Mucosa of descending colon (tissue), 3 donors: ENCODE results near the gene SHISA2. TPM values are rescaled to one million over a fixed set of nuclear protein-coding genes. Genes with fewer than 3 reads are reported as not detected.

Source experiments
- ATAC-seq: fragments of 200-7000 bp; cut with Tn5 transposase; one replicate; pipeline ENCODE4 v1.9.1; 2020; ENCODE audit warnings: mild to moderate bottlenecking, moderate library complexity
- DNase-seq, 3 donors: peaks; one replicate each; pipeline ENCODE4 v3.0.0-alpha.2; 2020
- H3K36me3 ChIP-seq: fragments of 200-600 bp; one replicate; pipeline ENCODE4 v1.8.0; 2021; ENCODE audit warnings: low read depth, mild to moderate bottlenecking
- H3K4me1 ChIP-seq: fragments of 200-600 bp; one replicate; pipeline ENCODE4 v1.8.0; 2021; ENCODE audit warnings: low read depth, mild to moderate bottlenecking
- H3K4me3 ChIP-seq: fragments of 200-600 bp; one replicate; pipeline ENCODE4 v1.8.0; 2021; ENCODE audit warnings: mild to moderate bottlenecking
- H3K9me3 ChIP-seq: fragments of 200-600 bp; one replicate; pipeline ENCODE4 v1.8.0; 2021; ENCODE audit warnings: mild to moderate bottlenecking
- intact Hi-C, 2 donors: fragments of 100-400 bp; cut with DNase I in 1 of 2; cut with micrococcal nuclease in 1 of 2; formaldehyde crosslinking; loops; one replicate each; pipeline versions ENCODE4 v1.11.0 to v1.11.1; 2022; cut with DNase I, micrococcal nuclease
- total RNA-seq, 3 donors: library from RNA; stranded (reverse); fragmentation: NEBNext Ultra II Directional in 2 of 3; extraction: Animal tissue kit (Norgen Biotek cat#: 25700) in 2 of 3; gene quantifications; one replicate each; pipeline versions ENCODE4 v1.2.1 to v1.2.4, GENCODE V29; 2021 to 2023
- TF ChIP-seq, protein P1 (sequence below): fragments of 200-600 bp; IDR thresholded peaks from one replicate; pipeline ENCODE4 v1.8.0; 2022; ENCODE audit warnings: antibody characterized with exemption, mild to moderate bottlenecking
- donor health status: DM: no; HTN: no; CAD: no; lungs with moderate emphysema.
- donor health status: DM: no; HTN: no; CAD: no.
- donor health status: DM: no; HTN: yes; CAD: no.

Gene SHISA2
- total RNA-seq, 3 donors from 2014 or later = 0.26 to 0.43 (median 0.32) TPM

DNA sequence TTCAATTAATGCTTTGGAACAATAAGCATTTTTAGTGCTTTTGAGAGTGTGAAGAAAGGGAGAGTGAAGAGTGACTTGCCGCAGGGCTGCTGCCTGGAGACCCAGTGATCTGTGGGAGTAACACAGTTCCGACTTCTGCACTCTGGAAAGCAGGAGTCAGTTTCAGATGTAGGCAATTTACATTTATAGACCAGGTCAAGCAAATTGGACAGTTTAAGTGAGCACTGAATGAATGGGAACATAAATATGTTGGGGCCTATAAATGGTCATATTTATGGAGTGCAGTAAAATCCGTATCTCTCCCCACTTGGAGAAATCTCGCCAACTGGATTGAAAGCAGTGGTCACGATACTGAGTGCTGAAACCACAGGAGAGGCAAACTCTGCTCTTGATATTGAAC is 9.4 kb upstream of the SHISA2 start:
- TF ChIP-seq, protein P1, sequence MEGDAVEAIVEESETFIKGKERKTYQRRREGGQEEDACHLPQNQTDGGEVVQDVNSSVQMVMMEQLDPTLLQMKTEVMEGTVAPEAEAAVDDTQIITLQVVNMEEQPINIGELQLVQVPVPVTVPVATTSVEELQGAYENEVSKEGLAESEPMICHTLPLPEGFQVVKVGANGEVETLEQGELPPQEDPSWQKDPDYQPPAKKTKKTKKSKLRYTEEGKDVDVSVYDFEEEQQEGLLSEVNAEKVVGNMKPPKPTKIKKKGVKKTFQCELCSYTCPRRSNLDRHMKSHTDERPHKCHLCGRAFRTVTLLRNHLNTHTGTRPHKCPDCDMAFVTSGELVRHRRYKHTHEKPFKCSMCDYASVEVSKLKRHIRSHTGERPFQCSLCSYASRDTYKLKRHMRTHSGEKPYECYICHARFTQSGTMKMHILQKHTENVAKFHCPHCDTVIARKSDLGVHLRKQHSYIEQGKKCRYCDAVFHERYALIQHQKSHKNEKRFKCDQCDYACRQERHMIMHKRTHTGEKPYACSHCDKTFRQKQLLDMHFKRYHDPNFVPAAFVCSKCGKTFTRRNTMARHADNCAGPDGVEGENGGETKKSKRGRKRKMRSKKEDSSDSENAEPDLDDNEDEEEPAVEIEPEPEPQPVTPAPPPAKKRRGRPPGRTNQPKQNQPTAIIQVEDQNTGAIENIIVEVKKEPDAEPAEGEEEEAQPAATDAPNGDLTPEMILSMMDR = no peak
- intact Hi-C loops = loop anchor here (5.0 kb wide), 2 partner anchors 484 to 489 kb away; no protein-coding TSS in a partner anchor

DNA sequence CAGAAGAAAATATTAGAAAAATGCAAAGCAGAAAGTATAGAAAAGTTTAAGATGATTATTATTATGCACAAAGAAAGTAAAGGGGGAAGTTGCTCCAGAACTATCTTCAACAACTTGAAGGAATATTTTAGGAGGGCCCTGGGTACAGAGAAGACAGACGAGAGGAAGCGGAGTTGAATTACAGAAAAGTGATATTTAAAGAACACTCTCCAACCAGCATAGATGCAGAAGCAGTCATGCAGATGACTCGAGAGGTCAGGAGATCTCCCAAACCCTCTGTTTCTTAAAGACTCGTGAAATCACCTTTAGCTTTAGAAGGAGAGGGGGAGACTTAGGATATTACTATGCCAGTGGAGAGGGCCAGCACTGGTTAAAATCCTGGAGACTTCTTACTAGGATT is 8.5 kb upstream of the SHISA2 start:
- intact Hi-C loops = loop anchor here (5.0 kb wide), 2 partner anchors 483 to 488 kb away; no protein-coding TSS in a partner anchor

More for the DNA sequence above, 9.4 kb upstream of the SHISA2 start:
- no peak for ATAC-seq
- no peaks in the 10 kb centered on the region for H3K4me1 ChIP-seq
- no peaks in the 10 kb centered on the region for H3K9me3 ChIP-seq
- DNase-seq = no peak
- no peak overlapping the region for H3K4me3 ChIP-seq
- no peaks in the 10 kb centered on the region for H3K36me3 ChIP-seq

DNA sequence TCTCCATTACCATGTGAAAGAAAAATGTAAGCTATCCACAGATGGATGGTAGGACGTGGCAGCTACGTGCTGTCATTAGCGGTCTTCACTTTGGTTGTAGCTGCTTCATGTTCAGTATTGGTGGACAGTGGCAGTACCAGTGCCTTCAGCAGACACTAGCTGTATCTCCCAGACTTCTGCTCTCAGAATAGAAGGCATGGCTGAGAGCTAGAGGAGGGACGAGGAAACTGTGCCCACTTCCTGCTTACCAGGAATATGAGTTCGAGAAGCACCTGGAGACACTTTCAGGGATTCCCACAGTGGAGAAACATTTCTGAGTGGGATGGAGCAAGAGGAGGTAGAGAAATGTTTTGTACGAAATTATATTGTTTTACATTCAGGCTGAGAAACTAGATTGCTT is 6.9 kb upstream of the SHISA2 start:
- no peaks in the 10 kb centered on the region for H3K4me1 ChIP-seq
- no peaks in the 10 kb centered on the region for H3K36me3 ChIP-seq
- H3K9me3 ChIP-seq = no peaks in the 10 kb centered on the region
- ATAC-seq (no peak), DNase-seq (no peak)
- intact Hi-C loops = no loop called here
- H3K4me3 ChIP-seq = no peak overlapping the region
- TF ChIP-seq, protein P1 = no peak

More for the DNA sequence above, 8.5 kb upstream of the SHISA2 start:
- no peaks in the 10 kb centered on the region for H3K9me3 ChIP-seq
- ATAC-seq (no peak), DNase-seq (no peak)
- TF ChIP-seq, protein P1 = no peak
- H3K4me1 ChIP-seq = no peaks in the 10 kb centered on the region
- no peak overlapping the region for H3K4me3 ChIP-seq
- H3K36me3 ChIP-seq = no peaks in the 10 kb centered on the region

DNA sequence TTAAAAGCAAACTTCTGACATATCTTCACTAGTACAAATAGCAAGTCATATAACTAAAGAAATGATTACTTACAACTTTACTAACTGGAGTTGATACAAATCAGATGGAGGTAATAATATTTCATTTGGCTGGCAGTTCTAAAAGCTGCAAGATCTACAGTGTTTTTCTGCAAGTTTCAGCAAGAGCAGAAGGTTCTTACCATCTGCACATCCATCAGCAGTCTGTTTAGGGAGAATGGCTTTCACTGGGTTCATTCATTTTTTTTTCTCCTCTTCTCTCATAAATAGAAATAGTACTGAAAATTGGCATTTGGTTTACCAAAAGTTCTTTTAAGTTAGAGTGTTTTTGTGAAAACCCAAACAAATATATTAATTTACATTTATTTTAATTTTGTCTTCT is 3.1 kb upstream of the SHISA2 start:
- TF ChIP-seq, protein P1 = no peak
- DNase-seq (no peak), ATAC-seq (no peak)
- Histone ChIP-seq H3K4me3 (no peak overlapping the region), H3K4me1 (peaks cover 9% of the 10 kb centered on the region), H3K36me3 (no peaks in the 10 kb centered on the region), H3K9me3 (no peaks in the 10 kb centered on the region)
- intact Hi-C loops = no loop called here

DNA sequence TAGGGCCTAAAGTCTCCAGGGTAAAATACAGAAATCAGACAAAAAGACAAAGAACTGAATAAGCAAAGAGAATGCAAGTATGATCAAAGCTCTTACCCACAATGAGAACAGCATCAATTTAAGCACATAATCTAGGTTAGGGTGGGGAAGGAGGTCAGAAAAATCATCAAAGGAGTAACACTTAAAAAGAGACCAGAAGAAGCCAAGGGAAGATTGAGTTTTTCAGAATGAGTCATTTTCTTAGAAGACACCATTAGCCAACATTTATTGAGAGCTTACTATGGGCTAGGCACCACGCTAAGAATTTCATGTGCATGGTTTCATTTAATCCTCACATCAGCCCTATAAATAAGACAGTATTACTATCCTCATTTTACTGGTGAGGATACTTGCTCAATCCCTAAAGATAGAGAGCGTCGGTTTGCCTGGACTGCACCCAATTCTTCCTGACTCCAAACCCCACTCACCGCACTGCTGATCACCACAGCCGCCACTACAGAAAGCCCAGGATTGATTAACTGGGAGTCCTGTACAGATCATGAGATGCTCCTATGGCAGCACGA is 1.7 kb upstream of the SHISA2 start:
- TF ChIP-seq, protein P1 = no peak
- H3K36me3 ChIP-seq = no peaks in the 10 kb centered on the region
- ATAC-seq = no peak
- H3K4me1 ChIP-seq = peaks cover 9% of the 10 kb centered on the region
- no peak overlapping the region for H3K4me3 ChIP-seq
- DNase-seq = no peak
- H3K9me3 ChIP-seq = no peaks in the 10 kb centered on the region
- intact Hi-C loops = no loop called here

DNA sequence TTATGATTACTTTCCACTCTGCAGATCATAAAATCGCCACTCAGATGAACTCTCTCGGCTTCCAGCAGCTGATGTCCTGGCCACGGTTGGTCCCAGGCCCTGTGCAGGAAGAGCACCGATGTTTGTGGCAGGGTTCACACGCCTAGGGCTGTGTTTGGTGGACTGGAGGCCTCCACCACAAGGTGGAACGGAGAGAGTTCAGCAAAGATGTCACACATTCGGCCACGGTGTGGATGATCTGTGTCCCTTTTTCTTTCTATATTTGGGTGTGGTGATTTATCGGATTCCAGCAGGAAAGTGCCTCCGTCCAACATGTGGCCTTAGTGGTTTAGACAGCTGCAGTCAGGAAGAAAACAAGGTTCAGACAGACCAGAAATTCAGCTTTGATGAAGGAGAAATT is 521 bp upstream of the SHISA2 start:
- no peak overlapping the region for H3K4me3 ChIP-seq
- ATAC-seq (no peak), DNase-seq (no peak)
- H3K36me3 ChIP-seq = no peaks in the 10 kb centered on the region
- H3K4me1 ChIP-seq = peaks cover 9% of the 10 kb centered on the region
- intact Hi-C loops = no loop called here
- TF ChIP-seq, protein P1 = no peak
- H3K9me3 ChIP-seq = no peaks in the 10 kb centered on the region
